ENCODE results near the gene JPH3.

DNA sequence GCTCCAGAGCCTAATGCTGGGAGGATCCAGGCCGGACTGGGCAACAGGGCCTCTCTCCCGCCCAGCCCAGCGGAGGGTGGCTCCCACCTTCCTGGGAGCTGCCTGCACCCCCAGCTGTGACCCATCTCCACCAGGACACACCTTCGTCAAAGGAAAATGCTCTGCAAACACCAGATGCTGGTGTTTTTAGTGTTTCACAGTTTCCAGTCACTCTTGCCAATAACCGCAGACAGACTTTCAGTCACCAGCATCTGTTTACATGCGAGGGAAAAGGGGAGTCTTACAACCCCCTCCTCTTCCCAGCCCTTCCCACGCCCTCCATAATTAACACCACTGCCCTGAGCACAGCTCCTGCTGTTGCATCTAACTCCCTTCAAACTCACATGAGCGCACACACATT, 138.1 kb downstream of the JPH3 start:
- TF ChIP-seq, protein P1, sequence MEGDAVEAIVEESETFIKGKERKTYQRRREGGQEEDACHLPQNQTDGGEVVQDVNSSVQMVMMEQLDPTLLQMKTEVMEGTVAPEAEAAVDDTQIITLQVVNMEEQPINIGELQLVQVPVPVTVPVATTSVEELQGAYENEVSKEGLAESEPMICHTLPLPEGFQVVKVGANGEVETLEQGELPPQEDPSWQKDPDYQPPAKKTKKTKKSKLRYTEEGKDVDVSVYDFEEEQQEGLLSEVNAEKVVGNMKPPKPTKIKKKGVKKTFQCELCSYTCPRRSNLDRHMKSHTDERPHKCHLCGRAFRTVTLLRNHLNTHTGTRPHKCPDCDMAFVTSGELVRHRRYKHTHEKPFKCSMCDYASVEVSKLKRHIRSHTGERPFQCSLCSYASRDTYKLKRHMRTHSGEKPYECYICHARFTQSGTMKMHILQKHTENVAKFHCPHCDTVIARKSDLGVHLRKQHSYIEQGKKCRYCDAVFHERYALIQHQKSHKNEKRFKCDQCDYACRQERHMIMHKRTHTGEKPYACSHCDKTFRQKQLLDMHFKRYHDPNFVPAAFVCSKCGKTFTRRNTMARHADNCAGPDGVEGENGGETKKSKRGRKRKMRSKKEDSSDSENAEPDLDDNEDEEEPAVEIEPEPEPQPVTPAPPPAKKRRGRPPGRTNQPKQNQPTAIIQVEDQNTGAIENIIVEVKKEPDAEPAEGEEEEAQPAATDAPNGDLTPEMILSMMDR (IDR thresholded peaks at IDR 0.05), result no peak
- no peak for TF ChIP-seq POLR2A (IDR thresholded peaks at IDR 0.05)
